CD4-positive, alpha-beta T cell treated with Interferon alpha-2 for 1 hour (primary cell): ENCODE data around the gene GPR153.

Experiments
- DNase-seq, 2 donors: peaks; one replicate each; pipeline ENCODE4 v3.0.0-alpha.2; 2020 to 2022

GPR153 gene

GRCh38 chr1:6286266-6286665, 25.4 kb upstream of the GPR153 start:
- no peak for DNase-seq

GRCh38 chr1:6285336-6285735, 24.4 kb upstream of the GPR153 start:
- DNase-seq = no peak

GRCh38 chr1:6282577-6283270, 21.8 kb upstream of the GPR153 start:
- DNase-seq = no peak

- no peak for DNase-seq
Observed at GRCh38 chr1:6281511-6282402, 20.9 kb upstream of the GPR153 start.

GRCh38 chr1:6280761-6281451, 20.0 kb upstream of the GPR153 start:
- DNase-seq = no peak

GRCh38 chr1:6279613-6280383, 18.9 kb upstream of the GPR153 start:
- DNase-seq = no peak

GRCh38 chr1:6279066-6279465, 18.2 kb upstream of the GPR153 start:
- DNase-seq = no peak

GRCh38 chr1:6278263-6278662, 17.4 kb upstream of the GPR153 start:
- DNase-seq = no peak

- DNase-seq = no peak
Observed at GRCh38 chr1:6276811-6277555, 16.1 kb upstream of the GPR153 start.

GRCh38 chr1:6275826-6276782, 15.2 kb upstream of the GPR153 start:
- DNase-seq = no peak

- DNase-seq = no peak
Observed at GRCh38 chr1:6274622-6275139, 13.8 kb upstream of the GPR153 start.

GRCh38 chr1:6274102-6274501, 13.2 kb upstream of the GPR153 start:
- DNase-seq = no peak

- DNase-seq = no peak
Observed at GRCh38 chr1:6273380-6273891, 12.5 kb upstream of the GPR153 start.

- no peak for DNase-seq
Observed at GRCh38 chr1:6272868-6273267, 12.0 kb upstream of the GPR153 start.

GRCh38 chr1:6272452-6272851, 11.6 kb upstream of the GPR153 start:
- no peak for DNase-seq

- no peak for DNase-seq
Observed at GRCh38 chr1:6271554-6271953, 10.7 kb upstream of the GPR153 start.

- DNase-seq = no peak
Observed at GRCh38 chr1:6271006-6271405, 10.1 kb upstream of the GPR153 start.

- no peak for DNase-seq
Observed at GRCh38 chr1:6270401-6270800, 9.5 kb upstream of the GPR153 start.

- DNase-seq = no peak
Observed at GRCh38 chr1:6269720-6270400, 9.0 kb upstream of the GPR153 start.

- DNase-seq = no peak
Observed at GRCh38 chr1:6269296-6269695, 8.4 kb upstream of the GPR153 start.
